GM12878 (cell line): Measurements from ENCODE around the gene ZSWIM6. TPM values are rescaled to one million over a fixed set of nuclear protein-coding genes. Genes with fewer than 3 reads are reported as not detected.

Experiments
- ATAC-seq: fragments of 200-7000 bp; cut with Tn5 transposase; 3 replicates; pipeline ENCODE4 v1.9.1; 2020; ENCODE audit warnings: mild to moderate bottlenecking, moderate library complexity
- BruUV-seq: library from RNA; stranded (reverse); fragments of 400-500 nt; replicated peaks from 2 replicates; lab custom pipeline; 2021; lab: Mats Ljungman, UMichigan
- CTCF ChIA-PET: fragments of 300-600 bp; sonication (Branson Sonifier 250); formaldehyde crosslinking; extraction: SDS; loops from one replicate; lab custom pipeline; 2021; ENCODE audit warnings: inconsistent platforms; lab: Yijun Ruan, JAX
- POLR2A ChIA-PET: fragments of 350-600 bp; formaldehyde crosslinking; extraction: SDS; loops from one replicate; lab custom pipeline; 2021; ENCODE audit warnings: inconsistent platforms; lab: Charles Lee
- RAD21 ChIA-PET: fragments of 300-600 bp; sonication (Branson Sonifier 250); formaldehyde crosslinking; loops from one replicate; lab custom pipeline; 2023; ENCODE audit warnings: antibody characterized with exemption; ENCODE audit not compliant: unreplicated experiment; lab: Charles Lee
- SMC1A ChIA-PET: fragments of 300-600 bp; sonication (Branson Sonifier 250); formaldehyde crosslinking; loops from one replicate; lab custom pipeline; 2023; ENCODE audit not compliant: unreplicated experiment, uncharacterized antibody; lab: Charles Lee
- DNase-seq: peaks from one replicate; pipeline ENCODE4 v3.0.0-alpha.2; 2011; ENCODE audit warnings: low read depth, low spot score
- FAIRE-seq: peaks from 3 replicates; lab custom pipeline; 2011; peaks lifted over from hg19 to GRCh38; lab: Jason Lieb, UNC
- H2AFZ ChIP-seq: 2 replicates; pipeline ENCODE4 v1.6.0; 2011; ENCODE audit warnings: low read depth, low read length, control low read depth; ENCODE audit not compliant: control insufficient read depth
- H3K27ac ChIP-seq: 2 replicates; pipeline ENCODE4 v1.5.1; 2011; ENCODE audit warnings: control low read depth; ENCODE audit not compliant: control insufficient read depth, insufficient read depth
- H3K27me3 ChIP-seq, 2 experiments: replicated peaks in 1 of 2; 2 replicates each; pipeline versions ENCODE4 v1.6.0 to v1.6.1; 2011; ENCODE audit warnings: low read length in 1 of 2; ENCODE audit not compliant: control insufficient read depth in 2 of 2, insufficient read depth in 2 of 2
- H3K36me3 ChIP-seq, 2 experiments: 2 replicates each; pipeline ENCODE4 v1.5.1; 2011; ENCODE audit warnings: low read length in 1 of 2; ENCODE audit not compliant: control insufficient read depth in 2 of 2, insufficient read depth in 2 of 2
- H3K4me1 ChIP-seq: 2 replicates; pipeline ENCODE4 v1.6.1; 2011; ENCODE audit warnings: mild to moderate bottlenecking, low read length, moderate library complexity, mixed read lengths; ENCODE audit not compliant: control insufficient read depth, insufficient read depth
- H3K4me2 ChIP-seq: 2 replicates; pipeline ENCODE4 v1.6.0; 2011; ENCODE audit warnings: control low read depth; ENCODE audit not compliant: control insufficient read depth, insufficient read depth
- H3K4me3 ChIP-seq: fragments of 200-600 bp; sonication (generic); 2 replicates; pipeline ENCODE4 v1.5.1; 2016
- H3K79me2 ChIP-seq: 2 replicates; pipeline ENCODE4 v1.6.0; 2011; ENCODE audit warnings: low read length; ENCODE audit not compliant: control insufficient read depth, insufficient read depth
- H3K9ac ChIP-seq: 2 replicates; pipeline ENCODE4 v1.8.0; 2011; ENCODE audit warnings: low read length, control low read depth, mixed read lengths; ENCODE audit not compliant: control insufficient read depth, insufficient read depth
- H3K9me3 ChIP-seq: replicated peaks from 3 replicates; pipeline ENCODE4 v1.5.1; 2011; ENCODE audit warnings: mild to moderate bottlenecking, low read length; ENCODE audit not compliant: control insufficient read depth, insufficient read depth
- H4K20me1 ChIP-seq: 2 replicates; pipeline ENCODE4 v1.6.0; 2011; ENCODE audit not compliant: control insufficient read depth, insufficient read depth
- BMI1 ChIP-seq: fragments of 450-650 bp; IDR thresholded peaks from 2 replicates; pipeline ENCODE4 v1.6.1; 2016; ENCODE audit warnings: mild to moderate bottlenecking, moderate library complexity, borderline replicate concordance
- CEBPB ChIP-seq, 2 experiments: fragments of 150-350 bp in 1 of 2; IDR thresholded peaks; 2 replicates each; pipeline ENCODE4 v1.6.1; 2012 to 2014; ENCODE audit warnings: low read depth in 2 of 2, low read length in 2 of 2, borderline replicate concordance in 1 of 2, inconsistent platforms in 1 of 2
- ESRRA ChIP-seq: IDR thresholded peaks from 2 replicates; pipeline ENCODE4 v1.6.1; 2012; ENCODE audit warnings: mild to moderate bottlenecking, low read length, improper control_type of control experiment
- GABPA ChIP-seq: IDR thresholded peaks from 2 replicates; pipeline ENCODE4 v1.6.1; 2014; ENCODE audit warnings: antibody characterized with exemption, low read depth, mild to moderate bottlenecking, inconsistent platforms
- IKZF2 ChIP-seq, 2 experiments: fragments of 450-650 bp; IDR thresholded peaks; 2 replicates each; pipeline ENCODE4 v1.6.1; 2017; ENCODE audit warnings: mild to moderate bottlenecking in 2 of 2, moderate library complexity in 2 of 2
- JUNB ChIP-seq: IDR thresholded peaks from 2 replicates; pipeline ENCODE4 v1.6.1; 2016; ENCODE audit warnings: antibody characterized with exemption, mild to moderate bottlenecking
- KAT2A ChIP-seq: conservative IDR thresholded peaks from 2 replicates; pipeline ENCODE4 v1.6.1; 2011; ENCODE audit warnings: low read depth, low read length; ENCODE audit not compliant: control insufficient read depth
- MAX ChIP-seq: IDR thresholded peaks from 2 replicates; pipeline ENCODE4 v1.6.1; 2012; ENCODE audit warnings: low read depth, low read length, improper control_type of control experiment
- MYC ChIP-seq: IDR thresholded peaks from 2 replicates; pipeline ENCODE4 v1.6.1; 2011; ENCODE audit warnings: mild to moderate bottlenecking, low read length, moderate library complexity, inconsistent platforms; ENCODE audit not compliant: insufficient read depth, insufficient replicate concordance, insufficient read length, severe bottlenecking
- NFYA ChIP-seq: IDR thresholded peaks from 2 replicates; pipeline ENCODE4 v1.6.1; 2011; ENCODE audit warnings: low read depth, mild to moderate bottlenecking, low read length, improper control_type of control experiment, borderline replicate concordance
- NKRF ChIP-seq: fragments of 450-650 bp; conservative IDR thresholded peaks from 2 replicates; pipeline ENCODE4 v1.6.1; 2017; ENCODE audit warnings: mild to moderate bottlenecking, moderate library complexity
- NR2C1 ChIP-seq: fragments of 450-650 bp; IDR thresholded peaks from 2 replicates; pipeline ENCODE4 v1.6.1; 2017; ENCODE audit warnings: antibody characterized with exemption, mild to moderate bottlenecking, moderate library complexity
- POLR2AphosphoS5 ChIP-seq: IDR thresholded peaks from 2 replicates; pipeline ENCODE4 v1.6.1; 2011; ENCODE audit warnings: mild to moderate bottlenecking, low read length, inconsistent platforms
- RBBP5 ChIP-seq: fragments of 200-600 bp; sonication (generic); conservative IDR thresholded peaks from 2 replicates; pipeline ENCODE4 v1.6.1; 2016
- RELA ChIP-seq: fragments of 450-650 bp; IDR thresholded peaks from 2 replicates; pipeline ENCODE4 v1.8.0; 2014; ENCODE audit warnings: borderline replicate concordance; ENCODE audit not compliant: partially characterized antibody
- SMAD5 ChIP-seq: IDR thresholded peaks from 2 replicates; pipeline ENCODE4 v1.6.1; 2016; ENCODE audit warnings: antibody characterized with exemption, low read depth
- SMARCA5 ChIP-seq: fragments of 450-650 bp; IDR thresholded peaks from 2 replicates; pipeline ENCODE4 v1.6.1; 2017; ENCODE audit warnings: mild to moderate bottlenecking
- TCF12 ChIP-seq: IDR thresholded peaks from 2 replicates; pipeline ENCODE4 v1.6.1; 2011; ENCODE audit warnings: low read depth, mild to moderate bottlenecking, low read length
- ZBED1 ChIP-seq: IDR thresholded peaks from 2 replicates; pipeline ENCODE4 v1.6.1; 2016; ENCODE audit warnings: borderline replicate concordance
- WGBS: methylation state at CpG from one replicate; pipeline ENCODE4 v1.1.6; 2016; ENCODE audit warnings: low lambda C conversion rate; ENCODE audit not compliant: insufficient replicate concordance, insufficient coverage; ENCODE audit errors: missing lambda C conversion rate; 5-methylcytosine and 5-hydroxymethylcytosine counted together
- in situ Hi-C: fragments of 300-500 bp; cut with MboI; formaldehyde crosslinking; loops from 9 replicates; pipeline ENCODE4 v1.14.3; 2018; ENCODE audit warnings: mixed read lengths
- intact Hi-C: fragments of 100-400 bp; cut with micrococcal nuclease; formaldehyde crosslinking; loops from one replicate; pipeline ENCODE4 v1.14.2; 2022; ENCODE audit not compliant: unreplicated experiment
- polyA plus RNA-seq, 11 experiments: library from polyadenylated mRNA; depleted of rRNA in 4 of 11; unstranded in 6 of 11; stranded (reverse) in 5 of 11; fragments of >200 nt; fragmentation: Nextera tagmentation in 4 of 11; fragmentation: Illumina TruSeq in 1 of 11; extraction: Ambion mirVana in 4 of 11; extraction: Trizol in 1 of 11; gene quantifications; 1 replicate in 1 of 11; 2 replicates in 10 of 11; pipeline versions ENCODE4 v1.2.1 to v1.2.3, GENCODE V29; 2011 to 2016; ENCODE audit warnings: inconsistent platforms in 2 of 11, missing spikeins in 2 of 11, low read depth in 1 of 11
- total RNA-seq, 4 experiments: library from RNA; depleted of rRNA in 3 of 4; stranded (reverse); fragments of >200 nt in 3 of 4; fragmentation: Illumina TruSeq in 1 of 4; extraction: Trizol in 1 of 4; gene quantifications; 2 replicates each; pipeline versions ENCODE4 v1.2.1 to v1.2.3, GENCODE V29; 2013 to 2021

ZSWIM6 gene
- total and polyA plus RNA-seq, 10 of the 15 experiments (the other 5 are each of a cell fraction or from before 2014, with no cell fraction given) = 0.53 to 6.2 (median 3.4) TPM

- Histone ChIP-seq H4K20me1 (no peaks in the 10 kb centered on the region), H3K79me2 (no peaks in the 10 kb centered on the region), H3K4me1 (no peaks in the 10 kb centered on the region), H3K27ac (no peak overlapping the region), H3K9me3 (no peaks in the 10 kb centered on the region), H3K36me3 (no peaks in the 10 kb centered on the region), H3K4me2 (no peak overlapping the region), H3K4me3 (no peak overlapping the region), H3K27me3 (no peaks in the 10 kb centered on the region), H2AFZ (no peak overlapping the region), H3K9ac (no peak overlapping the region)
- 0% methylated on average over 1 of the region's 1 CpG for WGBS
- DNase-seq = no peak
- POLR2A ChIA-PET = no interaction called here
- intact Hi-C loops (no loop called here), in situ Hi-C loops (no loop called here)
- CTCF ChIA-PET = no interaction called here
- FAIRE-seq = no peak
- ATAC-seq = no peak
- SMC1A ChIA-PET = no interaction called here
- RAD21 ChIA-PET = no interaction called here
- no peak for TF ChIP-seq SMARCA5
- no peak for TF ChIP-seq IKZF2 (IDR thresholded peaks at IDR 0.05)
- TF ChIP-seq NFYA = no peak
- no peak for TF ChIP-seq MYC
- TF ChIP-seq GABPA = no peak
- no peak for TF ChIP-seq MAX
- no peak for TF ChIP-seq RBBP5
- TF ChIP-seq NKRF = no peak
- no peak for TF ChIP-seq SMAD5
- TF ChIP-seq CEBPB (IDR thresholded peaks at IDR 0.05; ENCODE audit: borderline replicate concordance in 1 of 2, low read depth in 2 of 2, low read length in 2 of 2) = no peak
- no peak for TF ChIP-seq JUNB
- TF ChIP-seq POLR2AphosphoS5 = no peak
- TF ChIP-seq TCF12 = no peak
- TF ChIP-seq KAT2A = no peak
- TF ChIP-seq RELA = no peak
- no peak for TF ChIP-seq ESRRA
- TF ChIP-seq ZBED1 = no peak
- no peak for TF ChIP-seq BMI1
- no peak for TF ChIP-seq NR2C1
- no TSS peak for BruUV-seq
Observed at GRCh38 chr5:61397238-61397637, 65.2 kb downstream of the ZSWIM6 start.
